ENCODE results near the gene AGR2.

DNA sequence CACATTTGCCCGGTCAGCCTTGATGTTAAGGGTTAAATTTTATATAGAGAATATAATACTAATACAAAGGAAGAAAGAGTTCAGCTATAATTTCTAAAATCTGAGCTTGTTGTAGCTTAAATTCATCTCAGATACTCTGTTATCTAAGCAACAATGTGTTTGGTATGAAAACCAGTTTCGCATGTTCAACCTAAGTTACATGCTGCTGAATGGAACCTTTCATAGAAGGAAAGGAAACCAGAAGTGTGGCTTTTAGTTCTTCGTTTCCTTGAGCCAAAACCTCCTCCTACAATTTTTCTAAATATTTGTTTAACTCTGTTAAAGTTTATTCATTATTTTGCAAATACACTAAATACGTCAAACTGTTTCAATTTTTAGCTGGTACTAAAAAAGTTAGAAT lies 18.5 kb downstream of the AGR2 start:
- TF ChIP-seq BHLHE40 (IDR thresholded peaks at IDR 0.05; ENCODE audit: borderline replicate concordance) (no peak), FOXM1 (IDR thresholded peaks at IDR 0.05; ENCODE audit: borderline replicate concordance) (no peak), SUZ12 (IDR thresholded peaks at IDR 0.05) (no peak), SP1 (IDR thresholded peaks at IDR 0.05) (no peak), ARNT (IDR thresholded peaks at IDR 0.05) (no peak), FOXK2 (IDR thresholded peaks at IDR 0.05) (no peak), NFRKB (IDR thresholded peaks at IDR 0.05) (no peak)
- TF ChIP-seq, protein P1, sequence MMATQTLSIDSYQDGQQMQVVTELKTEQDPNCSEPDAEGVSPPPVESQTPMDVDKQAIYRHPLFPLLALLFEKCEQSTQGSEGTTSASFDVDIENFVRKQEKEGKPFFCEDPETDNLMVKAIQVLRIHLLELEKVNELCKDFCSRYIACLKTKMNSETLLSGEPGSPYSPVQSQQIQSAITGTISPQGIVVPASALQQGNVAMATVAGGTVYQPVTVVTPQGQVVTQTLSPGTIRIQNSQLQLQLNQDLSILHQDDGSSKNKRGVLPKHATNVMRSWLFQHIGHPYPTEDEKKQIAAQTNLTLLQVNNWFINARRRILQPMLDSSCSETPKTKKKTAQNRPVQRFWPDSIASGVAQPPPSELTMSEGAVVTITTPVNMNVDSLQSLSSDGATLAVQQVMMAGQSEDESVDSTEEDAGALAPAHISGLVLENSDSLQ (IDR thresholded peaks at IDR 0.05) = no peak

All from HEK293T (cell line).